Measurements from ENCODE around the gene KLHL29.

KLHL29 gene

DNA sequence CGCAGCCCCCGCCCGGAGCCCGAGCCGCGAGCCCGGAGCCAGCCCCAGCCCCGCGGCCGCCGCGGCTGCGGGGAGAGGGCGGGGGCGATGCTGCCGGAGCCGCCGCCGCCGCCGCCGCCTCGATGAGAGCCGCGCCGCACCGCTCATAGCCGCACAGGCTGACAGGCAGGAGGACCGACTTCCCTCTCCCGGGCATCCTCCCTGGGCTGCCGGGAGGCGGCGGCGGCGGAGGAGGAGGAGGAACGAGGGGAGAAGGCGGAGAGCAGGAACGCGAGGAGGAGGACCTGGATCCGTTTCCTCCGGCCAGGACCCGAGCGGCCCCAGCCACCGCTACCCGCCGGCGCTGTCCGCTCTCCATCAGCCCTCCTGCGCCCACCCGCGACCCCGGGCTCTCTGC lies 370 bp downstream of the KLHL29 start:
- TF ChIP-seq SIN3A (IDR thresholded peaks at IDR 0.05; ENCODE audit: borderline replicate concordance, insufficient read depth, low read length) (no peak), FOXP2 (optimal IDR thresholded peaks at IDR 0.05; ENCODE audit: borderline replicate concordance, extremely low read depth, extremely low read length, insufficient read depth) (no peak), TAF1 (IDR thresholded peaks at IDR 0.05; ENCODE audit: borderline replicate concordance, insufficient read depth, low read length) (no peak), POLR2AphosphoS5 (IDR thresholded peaks at IDR 0.05; ENCODE audit: low read depth, low read length) (no peak)
- TF ChIP-seq, protein P1, sequence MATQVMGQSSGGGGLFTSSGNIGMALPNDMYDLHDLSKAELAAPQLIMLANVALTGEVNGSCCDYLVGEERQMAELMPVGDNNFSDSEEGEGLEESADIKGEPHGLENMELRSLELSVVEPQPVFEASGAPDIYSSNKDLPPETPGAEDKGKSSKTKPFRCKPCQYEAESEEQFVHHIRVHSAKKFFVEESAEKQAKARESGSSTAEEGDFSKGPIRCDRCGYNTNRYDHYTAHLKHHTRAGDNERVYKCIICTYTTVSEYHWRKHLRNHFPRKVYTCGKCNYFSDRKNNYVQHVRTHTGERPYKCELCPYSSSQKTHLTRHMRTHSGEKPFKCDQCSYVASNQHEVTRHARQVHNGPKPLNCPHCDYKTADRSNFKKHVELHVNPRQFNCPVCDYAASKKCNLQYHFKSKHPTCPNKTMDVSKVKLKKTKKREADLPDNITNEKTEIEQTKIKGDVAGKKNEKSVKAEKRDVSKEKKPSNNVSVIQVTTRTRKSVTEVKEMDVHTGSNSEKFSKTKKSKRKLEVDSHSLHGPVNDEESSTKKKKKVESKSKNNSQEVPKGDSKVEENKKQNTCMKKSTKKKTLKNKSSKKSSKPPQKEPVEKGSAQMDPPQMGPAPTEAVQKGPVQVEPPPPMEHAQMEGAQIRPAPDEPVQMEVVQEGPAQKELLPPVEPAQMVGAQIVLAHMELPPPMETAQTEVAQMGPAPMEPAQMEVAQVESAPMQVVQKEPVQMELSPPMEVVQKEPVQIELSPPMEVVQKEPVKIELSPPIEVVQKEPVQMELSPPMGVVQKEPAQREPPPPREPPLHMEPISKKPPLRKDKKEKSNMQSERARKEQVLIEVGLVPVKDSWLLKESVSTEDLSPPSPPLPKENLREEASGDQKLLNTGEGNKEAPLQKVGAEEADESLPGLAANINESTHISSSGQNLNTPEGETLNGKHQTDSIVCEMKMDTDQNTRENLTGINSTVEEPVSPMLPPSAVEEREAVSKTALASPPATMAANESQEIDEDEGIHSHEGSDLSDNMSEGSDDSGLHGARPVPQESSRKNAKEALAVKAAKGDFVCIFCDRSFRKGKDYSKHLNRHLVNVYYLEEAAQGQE (IDR thresholded peaks at IDR 0.05; ENCODE audit: insufficient read depth in 1 of 2, low read depth in 2 of 2, low read length in 2 of 2), result no peak

DNA sequence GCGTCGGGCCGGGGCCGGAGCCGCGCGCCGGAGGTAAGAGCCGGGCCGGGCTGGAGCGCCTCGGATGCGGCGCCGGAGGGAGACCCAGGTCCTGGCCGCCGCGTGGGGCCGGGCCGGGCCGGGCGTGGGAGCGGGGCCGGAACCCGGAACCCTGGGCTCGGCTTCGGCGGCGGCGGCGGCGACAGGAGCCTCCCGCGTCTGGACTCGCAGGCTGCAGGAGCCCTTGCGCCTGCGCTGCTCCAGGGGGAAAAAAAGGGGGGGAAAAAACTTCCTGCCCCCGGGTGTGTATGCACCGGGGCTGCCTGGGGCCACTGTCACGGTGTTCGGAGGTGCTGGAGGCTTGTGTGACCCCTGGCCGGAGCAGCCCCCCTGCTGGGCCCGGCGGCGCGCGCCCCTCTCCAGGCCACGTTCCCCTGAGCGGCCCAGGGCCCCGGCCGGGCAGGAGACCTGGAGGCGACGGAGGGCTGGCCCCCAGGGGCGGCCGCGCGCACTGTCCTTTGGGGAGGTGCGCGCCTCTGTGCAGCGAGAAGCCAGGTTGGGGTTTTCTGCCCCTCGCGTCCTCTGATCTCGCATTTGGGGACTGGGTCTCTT lies 864 bp downstream of the KLHL29 start:
- TF ChIP-seq SIN3A (IDR thresholded peaks at IDR 0.05; ENCODE audit: borderline replicate concordance, insufficient read depth, low read length) (no peak), FOXP2 (optimal IDR thresholded peaks at IDR 0.05; ENCODE audit: borderline replicate concordance, extremely low read depth, extremely low read length, insufficient read depth) (no peak), TAF1 (IDR thresholded peaks at IDR 0.05; ENCODE audit: borderline replicate concordance, insufficient read depth, low read length) (no peak), POLR2AphosphoS5 (IDR thresholded peaks at IDR 0.05; ENCODE audit: low read depth, low read length) (no peak)
- TF ChIP-seq, protein P1 (IDR thresholded peaks at IDR 0.05; ENCODE audit: insufficient read depth in 1 of 2, low read depth in 2 of 2, low read length in 2 of 2), result no peak

DNA sequence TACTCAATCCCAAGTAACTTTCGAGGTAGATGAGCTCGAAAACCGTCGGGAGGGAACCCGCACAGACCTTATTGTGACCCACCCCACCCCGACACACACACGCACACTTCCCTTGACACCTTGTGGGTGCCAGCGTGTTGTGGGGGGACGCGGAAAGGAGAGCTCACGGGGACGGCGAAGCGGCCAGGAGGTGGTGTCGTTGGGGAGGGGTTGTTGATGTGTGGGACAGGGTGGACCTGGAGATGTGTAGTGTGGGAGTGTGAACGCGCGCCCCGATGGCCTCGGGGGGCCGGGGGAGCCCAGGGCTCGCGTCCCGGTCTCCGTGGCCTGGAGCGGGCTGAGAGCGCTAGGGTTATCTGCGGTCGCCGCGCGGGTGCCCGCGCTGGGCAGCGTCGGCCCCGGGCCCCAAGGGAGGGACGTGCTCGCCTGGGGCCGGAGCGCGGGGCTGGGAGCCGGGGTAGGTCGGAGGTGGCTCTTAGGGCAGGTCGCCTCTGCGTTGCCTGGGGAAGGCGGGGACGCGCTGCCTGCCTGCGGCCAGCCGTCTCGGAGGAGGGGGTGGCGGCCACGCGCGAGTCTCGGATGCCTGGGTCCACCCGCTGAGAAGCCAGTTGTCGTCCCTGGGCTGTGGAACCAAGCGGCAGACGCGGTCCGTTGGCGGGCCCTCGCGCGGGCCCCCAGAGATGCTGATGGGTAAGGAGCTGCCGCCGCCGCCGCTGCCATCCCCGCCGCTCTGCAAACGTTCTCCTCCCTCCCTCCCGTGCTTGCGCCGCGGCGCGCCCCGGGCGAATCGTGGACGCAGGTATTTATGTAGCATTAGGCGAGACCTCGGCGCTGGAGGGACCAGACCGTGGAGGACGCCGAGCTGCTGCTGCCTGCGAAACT lies 1.6 kb downstream of the KLHL29 start:
- TF ChIP-seq FOXP2 (optimal IDR thresholded peaks at IDR 0.05; ENCODE audit: borderline replicate concordance, extremely low read depth, extremely low read length, insufficient read depth) (no peak), SIN3A (IDR thresholded peaks at IDR 0.05; ENCODE audit: borderline replicate concordance, insufficient read depth, low read length) (no peak), TAF1 (IDR thresholded peaks at IDR 0.05; ENCODE audit: borderline replicate concordance, insufficient read depth, low read length) (no peak), POLR2AphosphoS5 (IDR thresholded peaks at IDR 0.05; ENCODE audit: low read depth, low read length) (no peak)
- TF ChIP-seq, protein P1 (IDR thresholded peaks at IDR 0.05; ENCODE audit: insufficient read depth in 1 of 2, low read depth in 2 of 2, low read length in 2 of 2), result no peak

DNA sequence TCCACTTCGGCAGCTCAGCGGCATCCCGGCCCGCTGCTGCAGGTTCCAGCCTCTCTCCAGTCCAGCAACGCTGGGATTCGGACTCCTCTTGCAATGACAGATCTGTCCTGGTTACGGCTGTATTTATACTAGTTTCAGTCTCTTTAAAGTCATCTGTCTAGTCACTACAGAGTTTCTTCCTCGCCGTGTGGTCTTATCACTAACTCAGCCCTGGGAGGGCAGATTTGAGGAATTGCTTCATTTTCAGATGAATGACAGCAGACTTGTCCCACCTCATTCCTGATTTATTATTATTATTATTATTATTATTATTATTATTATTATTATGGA lies 2.2 kb downstream of the KLHL29 start:
- TF ChIP-seq POLR2AphosphoS5 (IDR thresholded peaks at IDR 0.05; ENCODE audit: low read depth, low read length) (no peak), SIN3A (IDR thresholded peaks at IDR 0.05; ENCODE audit: borderline replicate concordance, insufficient read depth, low read length) (no peak), FOXP2 (optimal IDR thresholded peaks at IDR 0.05; ENCODE audit: borderline replicate concordance, extremely low read depth, extremely low read length, insufficient read depth) (no peak), TAF1 (IDR thresholded peaks at IDR 0.05; ENCODE audit: borderline replicate concordance, insufficient read depth, low read length) (no peak)
- TF ChIP-seq, protein P1 (IDR thresholded peaks at IDR 0.05; ENCODE audit: insufficient read depth in 1 of 2, low read depth in 2 of 2, low read length in 2 of 2), result no peak
